Stimulated activated CD4-positive, alpha-beta T cell treated with anti-CD3 and anti-CD28 coated beads, Interleukin-15, amount 100 ng/mL, for 1 hour (primary cell): ENCODE measurements around the gene WDR82.

Experiments used
- DNase-seq, 2 donors: peaks; one replicate each; pipeline ENCODE4 v3.0.0-alpha.2; 2020; ENCODE audit warnings: low read depth in 1 of 2, low spot score in 1 of 2

Gene WDR82

GRCh38 chr3:52257911-52258310 lies 20.5 kb downstream of the WDR82 start:
- DNase-seq, result no peak

GRCh38 chr3:52256622-52257021 lies 21.8 kb downstream of the WDR82 start:
- DNase-seq, result no peak

- DNase-seq, result no peak
Observed at GRCh38 chr3:52256159-52256558, 22.3 kb downstream of the WDR82 start.

- no peak for DNase-seq
Observed at GRCh38 chr3:52254608-52255007, 23.8 kb downstream of the WDR82 start.

GRCh38 chr3:52253314-52254304 lies 24.8 kb downstream of the WDR82 start:
- DNase-seq, result peak; percentile 53 to 65

GRCh38 chr3:52250122-52250521 lies 28.3 kb downstream of the WDR82 start:
- no peak for DNase-seq

GRCh38 chr3:52249683-52250082 lies 28.8 kb downstream of the WDR82 start:
- no peak for DNase-seq

GRCh38 chr3:52248816-52249547 lies 29.5 kb downstream of the WDR82 start:
- DNase-seq, result no peak

- no peak for DNase-seq
Observed at GRCh38 chr3:52248165-52248541, 30.3 kb downstream of the WDR82 start.

GRCh38 chr3:52247409-52248164 lies 30.9 kb downstream of the WDR82 start:
- no peak for DNase-seq

GRCh38 chr3:52246728-52247408 lies 31.6 kb downstream of the WDR82 start:
- no peak for DNase-seq

- no peak for DNase-seq
Observed at GRCh38 chr3:52246264-52246620, 32.2 kb downstream of the WDR82 start.

GRCh38 chr3:52245322-52246263 lies 32.9 kb downstream of the WDR82 start, which contains the start of gene PPM1M:
Gene PPM1M, plus strand, starts transcription at chr3:52245759. Its CDS starts 66 bp downstream, at chr3:52245825.
- peak; percentile 42 to 47 for DNase-seq

GRCh38 chr3:52243791-52244628 lies 34.4 kb downstream of the WDR82 start:
- no peak for DNase-seq

- DNase-seq, result no peak
Observed at GRCh38 chr3:52242039-52242438, 36.4 kb downstream of the WDR82 start.

GRCh38 chr3:52240886-52241370 lies 37.5 kb downstream of the WDR82 start:
- no peak for DNase-seq

GRCh38 chr3:52240059-52240885 lies 38.2 kb downstream of the WDR82 start:
- DNase-seq, result no peak
